Left renal pelvis (tissue), 4 donors: ENCODE results near the gene C10orf90. TPM values are rescaled to one million over a fixed set of nuclear protein-coding genes. Genes with fewer than 3 reads are reported as not detected.

Experiments used
- DNase-seq, 4 donors: peaks; one replicate each; pipeline ENCODE4 v3.0.0-alpha.2; 2013; ENCODE audit warnings: low read depth in 4 of 4, low spot score in 3 of 4
- polyA plus RNA-seq, 4 donors: library from polyadenylated mRNA; unstranded; fragments of 120-200 nt; gene quantifications; one replicate each; pipeline ENCODE4 v1.2.1, GENCODE V29; 2013; ENCODE audit not compliant: insufficient read length in 4 of 4

Gene C10orf90
- polyA plus RNA-seq, 4 donors = 0.23 to 0.86 (median 0.43) TPM

DNA sequence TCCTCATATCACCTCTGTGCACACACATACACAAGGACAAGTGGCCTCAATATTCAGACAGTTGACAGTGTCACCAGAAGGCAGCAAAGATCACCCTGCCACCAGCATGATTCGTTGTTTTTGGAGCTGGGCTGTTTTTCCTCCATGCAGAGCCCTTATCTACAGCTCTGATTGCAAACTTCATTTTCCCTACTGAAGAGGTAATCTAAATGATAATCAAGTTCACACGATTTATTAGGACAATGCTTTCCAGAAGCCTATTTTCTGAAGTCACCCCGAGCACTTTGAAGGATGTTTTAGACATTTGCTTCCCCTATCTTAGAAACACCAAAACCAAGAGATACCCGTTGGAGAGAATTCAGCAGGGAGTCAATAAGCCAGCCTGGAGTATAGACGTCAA lies 236.3 kb downstream of the C10orf90 start:
- no peak for DNase-seq

DNA sequence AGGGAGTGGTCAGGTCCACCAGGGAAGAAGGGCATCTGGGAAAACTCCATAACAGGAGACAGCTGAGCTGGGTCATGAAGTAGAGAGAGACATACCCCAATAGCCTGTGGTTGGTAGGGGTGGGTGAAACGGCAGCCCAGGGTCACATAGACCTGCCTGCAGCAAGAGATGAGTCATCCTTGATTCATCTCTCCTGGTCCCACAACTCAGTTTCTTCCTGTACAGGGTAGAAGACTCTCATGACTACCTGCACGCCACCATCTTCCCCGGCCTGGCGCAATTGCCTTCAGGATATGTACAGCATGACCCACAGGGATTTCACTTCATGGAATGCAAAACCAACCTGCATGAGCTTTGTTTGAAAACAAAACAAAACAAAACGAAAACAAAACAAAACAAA lies 237.1 kb downstream of the C10orf90 start:
- DNase-seq = no peak

DNA sequence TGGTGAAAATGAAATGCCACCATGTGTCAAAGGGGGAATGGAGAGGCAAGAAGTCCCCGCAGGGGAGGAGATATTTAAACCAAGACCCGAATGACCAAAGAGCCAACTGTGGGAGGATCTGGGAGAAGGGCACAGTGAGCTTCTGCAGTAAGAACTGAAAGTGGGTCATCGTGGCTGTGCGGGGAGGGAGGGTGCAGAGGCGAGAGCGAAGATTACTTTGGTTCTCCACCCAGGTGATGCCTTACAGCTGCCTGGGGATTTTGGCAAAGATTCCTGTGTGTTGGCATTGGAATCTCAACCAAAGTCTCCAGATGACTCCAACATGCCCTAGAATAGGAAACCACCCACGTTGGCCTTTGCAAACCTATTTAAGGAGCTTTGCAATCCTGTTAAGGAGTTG lies 238.0 kb downstream of the C10orf90 start:
- DNase-seq = no peak

DNA sequence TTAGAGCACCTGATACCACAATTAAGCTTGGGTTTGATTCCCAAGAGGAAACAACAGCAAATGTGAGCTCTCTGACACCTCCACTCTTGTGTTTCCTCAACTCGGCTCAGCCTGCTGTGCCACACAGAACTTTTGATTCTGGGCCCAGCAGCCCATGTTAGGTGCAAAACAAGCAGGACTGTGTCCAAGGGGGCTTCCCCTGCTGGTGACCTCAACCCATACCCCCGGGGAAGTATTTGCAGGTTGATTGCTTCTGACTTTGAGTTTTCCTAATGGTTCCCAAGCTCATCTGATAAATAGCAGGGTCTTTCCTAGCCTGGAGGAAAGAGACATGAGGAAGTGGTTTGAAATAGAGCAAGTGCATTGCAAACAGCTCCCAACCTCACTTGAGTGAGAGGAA lies 238.7 kb downstream of the C10orf90 start:
- DNase-seq = no peak

DNA sequence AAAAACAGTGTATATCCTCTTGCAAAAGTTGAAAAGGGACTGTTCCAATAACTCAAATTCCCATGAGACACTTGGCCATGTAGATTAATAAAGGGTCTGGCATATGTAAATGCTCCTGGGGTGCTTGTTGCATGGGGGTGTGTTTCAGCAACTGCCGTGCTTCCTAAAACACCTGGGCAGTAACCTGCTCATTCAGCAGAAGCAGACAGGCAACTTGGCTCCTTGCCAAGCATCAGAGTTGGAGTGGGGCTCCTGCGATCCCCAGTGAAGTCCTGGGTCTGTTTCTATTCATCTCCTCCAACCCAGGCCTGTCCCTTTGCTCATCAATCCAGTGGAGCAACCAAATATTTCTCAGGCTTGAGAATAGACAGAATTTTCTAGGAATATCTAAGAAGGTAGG lies 240.0 kb downstream of the C10orf90 start:
- DNase-seq = no peak

DNA sequence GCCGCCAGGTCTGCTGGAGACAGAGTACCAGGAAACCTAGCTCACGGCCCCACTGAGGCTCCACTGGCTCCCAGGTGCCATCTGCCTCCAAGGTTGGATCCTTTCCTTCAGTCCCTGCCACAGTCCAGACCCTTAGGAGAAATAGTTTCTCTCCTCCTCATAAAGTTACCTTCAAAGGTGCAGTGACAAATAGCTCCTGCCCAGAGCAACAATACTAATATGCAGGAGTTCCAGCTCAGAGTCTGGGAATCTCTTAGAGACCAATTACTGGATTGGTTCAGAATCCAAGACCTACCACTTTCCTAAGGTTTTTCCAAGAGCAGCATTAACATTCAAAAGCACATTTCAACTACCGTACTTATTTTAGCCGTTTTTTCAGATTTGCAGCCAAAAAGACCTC lies 241.2 kb downstream of the C10orf90 start:
- DNase-seq = no peak

DNA sequence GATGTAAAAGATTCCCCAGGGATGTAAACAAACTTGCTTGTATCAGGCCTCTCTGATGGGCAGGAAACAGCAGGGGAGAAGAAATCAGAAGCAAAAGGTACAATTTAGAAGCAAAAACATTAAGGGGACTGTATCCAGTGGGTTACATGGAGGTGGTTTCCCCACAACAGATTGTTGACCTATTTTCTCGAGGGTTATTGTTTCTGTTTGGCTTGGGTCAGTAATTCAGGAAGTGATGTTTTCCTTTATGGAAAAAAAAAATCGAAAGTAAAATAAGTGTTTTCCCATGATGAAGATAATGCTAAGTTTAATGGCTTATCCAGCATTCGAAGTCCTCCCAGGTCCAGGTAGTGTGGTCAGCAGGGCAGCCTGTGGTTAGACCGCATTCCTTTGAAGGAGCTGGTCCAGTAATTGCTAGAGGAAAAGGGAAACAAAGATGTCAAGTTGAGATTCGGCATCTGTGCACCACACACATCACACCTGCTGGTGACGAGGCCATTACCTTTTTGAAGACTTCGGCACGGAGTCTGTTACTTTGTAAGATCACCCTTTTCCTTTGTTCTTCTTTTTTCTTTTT lies 244.9 kb downstream of the C10orf90 start:
- DNase-seq = peak in 3 of 4 donors; percentile 9 to 36 (median 12)

DNA sequence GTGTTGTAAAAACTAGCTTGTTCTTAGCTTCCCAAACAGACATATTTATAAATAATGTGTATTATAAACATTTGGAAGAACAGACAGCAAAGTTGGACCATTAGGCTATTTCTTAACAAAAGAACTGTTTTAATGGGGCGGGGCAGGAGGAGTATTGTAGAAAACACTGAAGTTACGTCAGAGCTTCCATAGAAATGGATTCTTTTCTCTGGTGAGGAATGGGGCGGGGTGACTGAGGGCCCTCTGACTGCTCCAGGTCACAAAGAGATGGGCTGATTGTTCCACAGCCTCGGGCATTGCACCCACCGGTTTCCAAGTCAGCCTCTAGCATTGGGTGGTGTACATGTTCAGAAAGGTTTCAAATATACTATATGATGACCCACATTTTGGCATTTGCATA lies 245.5 kb downstream of the C10orf90 start:
- no peak for DNase-seq

DNA sequence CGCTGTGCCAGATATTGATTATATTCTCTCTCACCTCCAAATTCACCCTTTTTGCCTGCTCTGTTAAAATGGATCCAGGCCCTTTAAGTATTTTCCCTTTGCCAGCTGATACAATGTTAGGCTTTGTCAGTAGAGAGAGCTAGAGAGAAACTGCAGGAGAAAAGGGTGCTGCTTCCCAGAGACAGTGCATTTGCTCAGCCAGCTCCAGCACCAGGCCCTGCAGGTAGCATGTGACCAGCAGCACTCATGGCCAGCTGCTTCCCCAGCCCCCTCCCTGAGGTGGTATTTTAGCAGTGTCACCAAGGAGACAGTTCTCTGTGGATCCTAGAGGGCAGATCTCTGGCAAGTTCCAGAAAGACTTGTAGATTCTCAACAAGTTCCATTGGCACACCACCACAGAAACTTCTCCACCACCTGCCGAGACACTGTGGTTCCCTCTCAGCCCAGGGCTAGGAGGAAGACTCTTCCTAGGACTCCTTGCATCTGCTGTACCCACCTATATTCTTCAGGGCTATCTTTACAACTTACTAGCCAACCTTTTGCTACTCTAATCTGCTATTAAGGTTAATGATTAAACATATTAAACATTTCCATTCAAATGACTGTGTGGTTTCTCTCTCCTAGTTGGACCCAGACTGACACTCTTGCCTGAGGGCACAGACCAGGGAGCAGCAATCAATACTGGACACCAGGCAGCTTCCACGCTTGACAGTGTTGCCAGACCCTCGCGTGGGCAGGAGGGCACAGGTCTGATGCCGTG lies 246.6 kb downstream of the C10orf90 start:
- DNase-seq = no peak

DNA sequence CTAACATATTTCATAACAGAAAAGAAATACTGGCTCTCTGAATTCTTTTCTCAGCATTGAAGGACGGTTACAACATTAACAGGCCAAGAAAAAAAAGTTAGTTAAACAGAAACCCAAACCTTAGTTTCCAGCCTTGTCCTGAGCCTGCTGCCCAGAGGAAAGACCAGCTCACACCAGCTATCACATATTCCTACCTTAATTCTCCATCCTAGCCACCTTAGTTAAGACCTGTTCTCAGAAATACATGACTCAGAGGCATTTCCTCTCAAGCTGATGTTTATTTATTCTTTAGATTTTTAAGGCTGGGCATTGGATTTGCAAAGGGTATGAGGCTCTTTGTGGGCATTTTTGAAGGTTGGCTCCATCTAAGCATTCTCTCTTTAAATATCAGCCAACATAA lies 247.9 kb downstream of the C10orf90 start:
- DNase-seq = no peak

DNA sequence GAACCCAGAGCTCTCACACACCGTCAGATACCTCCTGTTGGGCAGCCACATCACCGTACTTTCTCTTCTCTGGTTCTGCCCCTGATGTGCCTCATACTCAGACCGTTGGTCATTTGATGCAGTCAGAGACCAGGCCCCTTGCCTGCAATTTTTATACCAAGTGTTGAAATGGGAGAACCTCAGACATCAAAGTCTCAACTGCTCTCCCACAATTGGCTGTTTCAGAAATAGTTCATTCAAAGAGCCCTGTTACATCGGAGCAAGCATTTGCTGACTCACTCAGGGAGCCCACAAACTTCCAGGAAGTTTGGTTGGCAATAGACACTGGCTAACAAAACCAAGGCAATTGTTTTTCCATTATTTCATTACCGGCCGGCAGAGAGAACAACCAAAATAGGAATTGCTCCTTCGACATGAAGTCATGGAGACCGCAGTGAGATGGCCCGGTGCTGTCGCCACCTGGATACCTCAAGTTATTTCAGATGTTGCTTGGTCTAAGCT lies 248.7 kb downstream of the C10orf90 start:
- DNase-seq = no peak

DNA sequence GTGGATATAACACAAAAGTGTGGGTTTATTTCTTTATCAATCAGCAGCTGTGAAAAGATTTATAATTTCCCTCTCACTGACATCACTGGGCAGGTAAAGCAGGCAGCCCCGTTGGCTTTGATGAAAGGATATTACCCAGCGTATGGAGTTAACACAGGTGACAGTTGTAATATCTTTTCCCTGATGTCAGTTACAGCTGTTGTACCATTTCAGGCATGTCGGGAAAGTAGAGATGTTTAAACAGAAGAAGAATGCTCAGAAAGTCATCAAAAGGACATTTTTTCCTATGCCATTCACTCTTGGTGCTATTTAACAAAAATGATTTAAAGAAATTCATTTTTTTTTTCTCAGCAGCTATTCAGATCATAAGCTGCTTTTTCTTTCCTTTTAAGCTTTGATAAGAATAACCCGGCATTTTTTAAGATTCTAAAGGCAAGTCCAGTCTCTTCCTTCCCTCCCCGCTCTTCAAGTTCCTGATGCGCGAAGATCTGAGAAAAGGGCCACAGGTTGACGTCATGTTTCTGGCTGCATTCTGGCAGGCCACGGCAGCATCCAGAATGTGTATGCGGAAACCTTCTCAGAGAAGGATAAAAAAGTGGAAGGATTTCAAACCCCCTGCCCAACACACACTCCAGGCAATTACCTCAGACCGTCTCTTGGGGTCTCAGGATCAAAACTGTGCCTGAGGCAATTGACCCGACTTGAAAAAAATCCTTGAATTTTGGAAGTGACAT lies 249.8 kb downstream of the C10orf90 start:
- no peak for DNase-seq

DNA sequence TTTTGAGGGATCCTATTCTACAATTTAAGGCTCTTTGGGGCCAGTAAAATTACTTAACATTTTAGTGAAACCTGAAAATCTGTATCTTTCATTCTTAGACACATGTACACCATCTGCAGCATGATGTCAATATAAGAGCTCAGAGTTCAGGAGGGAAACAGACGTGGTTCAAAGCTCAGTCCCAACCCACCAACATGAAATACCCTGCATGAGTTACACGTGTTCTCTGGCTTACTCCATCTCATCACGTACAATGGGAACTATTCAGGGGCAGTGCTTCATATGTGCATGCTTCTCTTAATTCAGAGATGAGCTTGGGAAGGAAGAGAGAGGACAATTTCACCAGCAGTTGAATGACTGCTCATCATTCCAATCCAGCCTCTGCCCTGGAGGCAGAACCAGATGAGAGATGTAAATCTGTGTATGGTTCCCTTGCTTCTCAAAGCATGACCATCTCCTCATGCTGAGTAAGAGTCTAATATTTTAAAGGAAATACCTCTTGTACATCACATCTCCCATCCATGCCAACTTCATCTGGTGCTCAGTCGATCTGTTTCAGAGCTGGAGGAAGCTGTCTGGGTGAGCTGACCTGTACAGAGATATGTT lies 253.2 kb downstream of the C10orf90 start:
- DNase-seq = no peak

DNA sequence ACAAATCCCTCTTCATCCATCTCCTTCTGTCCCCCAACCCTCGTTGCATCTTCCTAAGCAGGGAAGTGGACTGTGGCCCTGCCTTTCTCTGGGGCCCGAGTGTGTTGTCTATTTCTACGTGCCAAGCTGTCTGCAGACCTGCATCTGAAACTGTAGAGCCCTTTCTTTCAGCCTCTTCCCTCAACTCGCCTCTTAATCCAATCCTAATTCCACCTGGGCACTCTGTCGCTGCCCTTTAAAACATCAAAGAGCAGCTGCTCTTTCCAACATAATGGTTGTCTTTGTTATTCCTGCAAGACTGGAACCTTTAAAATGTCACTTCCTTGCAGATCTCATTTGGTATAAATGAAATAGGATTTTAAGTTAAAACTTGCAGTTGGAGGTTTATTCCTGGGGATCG lies 260.7 kb downstream of the C10orf90 start:
- DNase-seq = no peak

DNA sequence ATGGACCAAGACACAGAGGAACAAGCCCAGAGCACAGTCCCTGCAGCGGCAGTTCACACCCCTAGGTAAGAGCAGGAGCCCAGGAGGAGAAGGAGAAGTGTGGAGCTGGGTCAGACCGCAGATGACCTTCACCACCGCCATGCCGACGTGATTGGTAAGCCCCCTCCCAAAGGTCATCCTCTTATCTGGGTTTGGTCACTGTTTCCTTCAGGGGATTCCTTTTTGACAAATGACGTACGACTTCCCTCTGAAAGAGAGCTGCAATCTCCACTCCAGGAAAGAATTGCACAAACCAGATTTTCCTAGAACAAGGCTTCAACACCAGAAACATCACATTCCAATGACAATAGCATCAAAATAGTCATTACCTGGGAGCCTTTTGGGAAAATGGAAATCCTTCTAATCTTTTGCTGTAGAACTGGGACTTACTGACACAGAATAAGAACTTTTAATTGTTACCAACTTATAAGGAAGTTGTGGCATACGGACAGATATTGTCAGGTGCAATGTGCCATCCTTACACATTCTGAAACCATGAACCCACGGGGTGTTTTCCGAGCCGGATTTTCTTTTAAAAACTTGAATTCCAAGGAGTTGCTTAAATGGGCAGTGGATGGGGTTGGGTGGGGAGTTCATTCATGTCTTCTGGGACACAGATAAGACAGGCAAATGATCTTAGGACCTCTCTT lies 261.4 kb downstream of the C10orf90 start:
- no peak for DNase-seq

DNA sequence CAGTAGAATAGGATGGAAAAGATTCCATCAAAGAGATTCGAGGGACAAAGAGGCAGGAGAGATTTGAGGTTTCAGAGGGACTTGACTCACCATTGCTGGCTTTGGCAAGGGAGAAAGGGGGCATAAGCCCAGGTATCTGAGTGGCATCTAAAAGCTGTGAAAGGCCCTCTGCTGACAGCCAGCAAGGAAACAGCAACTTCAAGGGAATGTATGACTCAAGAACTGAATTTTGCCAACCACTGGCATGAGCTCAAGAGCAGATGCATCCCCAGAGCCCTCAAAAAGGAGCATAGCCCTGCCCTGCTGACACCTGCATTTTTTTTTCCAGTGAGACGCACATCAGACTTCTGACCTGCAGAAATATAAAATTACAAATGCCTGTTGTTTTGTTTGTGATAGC lies 262.7 kb downstream of the C10orf90 start:
- no peak for DNase-seq

DNA sequence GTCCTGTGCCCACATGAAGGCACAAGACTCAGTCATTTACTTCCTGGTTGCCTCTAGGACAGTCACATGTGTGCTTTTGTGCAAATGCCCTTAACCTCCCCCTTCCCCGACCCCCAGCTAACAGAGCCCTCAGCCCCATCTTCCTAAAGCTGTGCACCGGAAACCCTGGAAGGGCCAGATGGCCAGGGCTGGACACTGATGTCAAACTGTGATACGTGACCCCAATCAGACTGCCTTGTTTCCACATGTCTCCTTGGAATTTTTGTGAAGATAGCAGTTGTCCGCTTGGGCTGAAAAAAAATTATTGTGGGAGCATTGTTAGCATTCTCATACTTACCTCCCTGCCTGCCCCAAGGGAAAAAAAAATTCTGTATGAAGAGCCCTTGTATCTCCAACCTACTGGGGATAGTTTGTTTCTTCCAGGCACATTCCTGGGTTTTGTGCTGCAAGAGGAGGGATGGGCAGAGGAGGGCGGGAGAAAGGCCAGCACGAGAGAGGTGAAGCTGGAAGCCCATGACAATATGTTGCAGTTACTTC lies 265.2 kb downstream of the C10orf90 start:
- DNase-seq = no peak

DNA sequence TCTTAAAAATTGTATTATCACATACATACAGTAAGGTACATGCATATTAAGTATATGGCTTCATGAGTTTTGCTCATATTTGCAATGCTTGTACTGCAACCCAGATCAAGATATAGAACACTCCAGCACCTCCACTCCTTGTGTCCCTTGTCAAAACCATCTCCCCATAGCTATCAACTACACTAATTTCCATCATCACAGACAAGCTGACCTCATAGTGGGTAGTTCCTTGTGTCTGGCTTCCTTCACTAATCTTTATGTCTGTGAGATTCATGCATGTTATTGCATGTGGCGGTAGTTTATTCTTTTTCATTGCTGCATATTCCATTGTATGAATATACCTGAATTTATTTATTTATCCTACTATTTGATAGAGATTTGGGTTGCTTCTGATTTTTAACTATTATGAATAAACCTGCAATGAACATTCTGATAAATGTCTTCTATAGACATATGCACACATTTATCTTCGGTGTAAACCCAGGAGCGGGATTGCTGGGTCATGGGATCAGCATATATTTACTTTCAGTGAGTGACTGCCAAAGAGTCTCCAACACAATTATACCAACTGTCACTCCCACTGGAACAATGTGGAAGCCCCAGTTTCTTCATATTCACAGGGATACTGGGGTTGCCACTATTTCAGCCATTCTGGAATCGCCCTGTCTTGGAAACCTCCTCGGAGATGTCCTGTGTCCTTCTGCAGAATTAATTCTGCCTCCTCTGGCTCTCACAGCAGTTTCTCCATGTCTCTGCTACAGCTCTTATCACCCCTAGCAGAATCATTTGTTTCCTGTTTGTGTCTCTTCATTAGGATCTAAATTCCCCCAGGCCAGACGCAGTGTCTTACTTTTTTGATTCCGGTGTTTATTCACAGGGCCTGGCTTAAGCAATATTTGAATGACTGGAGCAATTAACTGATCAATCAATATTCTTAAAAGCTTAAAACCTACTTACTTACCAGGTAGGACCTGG lies 267.5 kb downstream of the C10orf90 start:
- DNase-seq = no peak

DNA sequence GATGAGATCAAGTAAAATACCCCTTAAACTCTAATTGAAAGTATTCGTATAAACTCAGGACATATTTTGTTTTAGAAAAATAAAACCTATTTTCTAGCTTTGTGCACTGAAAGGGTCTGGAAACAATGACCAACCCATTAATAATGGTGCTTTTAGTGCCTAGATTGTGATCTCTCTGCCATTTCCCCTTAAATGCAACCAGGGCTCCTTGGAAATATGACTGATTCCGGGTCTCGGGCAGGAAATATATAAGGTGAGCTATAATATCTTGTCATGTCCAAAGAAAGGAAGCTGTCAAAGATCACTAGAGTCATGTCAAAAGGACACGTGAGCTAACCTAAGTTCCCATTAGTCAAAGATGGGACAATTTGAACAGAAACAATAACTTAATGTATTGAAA lies 269.9 kb downstream of the C10orf90 start:
- DNase-seq = no peak
